Ascending aorta (tissue), 2 donors: ENCODE results near the gene CD247. TPM values are rescaled to one million over a fixed set of nuclear protein-coding genes. Genes with fewer than 3 reads are reported as not detected.

ENCODE experiments used
- DNase-seq, 2 donors: peaks; one replicate each; pipeline ENCODE4 v3.0.0-alpha.2; 2019; ENCODE audit warnings: low spot score in 2 of 2
- H3K27ac ChIP-seq, 2 donors: fragments of 200-600 bp; sonication (generic); one replicate each; pipeline ENCODE4 v1.5.1; 2016 to 2017; ENCODE audit warnings: mild to moderate bottlenecking in 1 of 2
- H3K27me3 ChIP-seq: fragments of 200-600 bp; sonication (generic); one replicate; pipeline ENCODE4 v1.5.1; 2017
- H3K36me3 ChIP-seq, 2 donors: fragments of 200-600 bp; sonication (generic); one replicate each; pipeline ENCODE4 v1.5.1; 2016
- H3K4me1 ChIP-seq, 2 donors: fragments of 200-600 bp; sonication (generic); one replicate each; pipeline ENCODE4 v1.5.1; 2016 to 2017; ENCODE audit warnings: mild to moderate bottlenecking in 1 of 2
- H3K4me3 ChIP-seq, 2 donors: fragments of 200-600 bp; sonication (generic); one replicate each; pipeline ENCODE4 v1.5.1; 2016 to 2017; ENCODE audit warnings: mild to moderate bottlenecking in 1 of 2
- H3K9me3 ChIP-seq, 2 donors: fragments of 200-600 bp; sonication (generic); one replicate each; pipeline ENCODE4 v1.5.1; 2016
- CTCF ChIP-seq, 3 experiments: fragments of 200-600 bp in 2 of 3; fragments of 450-650 bp in 1 of 3; sonication (generic) in 2 of 3; IDR thresholded peaks; one replicate each; pipeline ENCODE4 v1.5.1; 2016 to 2019; ENCODE audit warnings: antibody characterized with exemption in 3 of 3, mild to moderate bottlenecking in 1 of 3, moderate library complexity in 1 of 3
- intact Hi-C: fragments of 100-400 bp; cut with DNase I; formaldehyde crosslinking; loops from one replicate; pipeline ENCODE4 v1.15.1; 2023
- total RNA-seq: library from RNA; depleted of rRNA; stranded (reverse); fragments of >200 nt; gene quantifications from one replicate; pipeline ENCODE4 v1.1.0, GENCODE V29; 2016

Gene CD247
- total RNA-seq, 1 donor from 2014 or later: 3.7 TPM

- Histone ChIP-seq H3K27ac (no peak overlapping the region), H3K27me3 (no peaks in the 10 kb centered on the region), H3K4me3 (no peak overlapping the region), H3K9me3 (no peaks in the 10 kb centered on the region), H3K4me1 (peaks cover 0 to 4% of the 10 kb centered on the region in 2 donors), H3K36me3 (peaks cover 18 to 46% of the 10 kb centered on the region in 2 donors)
- no peak for DNase-seq
- intact Hi-C loops: no loop called here
- no peak for TF ChIP-seq CTCF (IDR thresholded peaks at IDR 0.05)
Measured at GRCh38 chr1:167545349-167545748, 27.0 kb upstream of the CD247 start.

- no peaks in the 10 kb centered on the region for H3K9me3 ChIP-seq
- no peaks in the 10 kb centered on the region for H3K27me3 ChIP-seq
- peaks cover 0 to 4% of the 10 kb centered on the region in 2 donors for H3K4me1 ChIP-seq
- peaks cover 18 to 46% of the 10 kb centered on the region in 2 donors for H3K36me3 ChIP-seq
- no peak for DNase-seq
- intact Hi-C loops: no loop called here
- no peak overlapping the region for H3K4me3 ChIP-seq
- no peak overlapping the region for H3K27ac ChIP-seq
- no peak for TF ChIP-seq CTCF (IDR thresholded peaks at IDR 0.05)
Measured at GRCh38 chr1:167544447-167545093, 26.2 kb upstream of the CD247 start.

- TF ChIP-seq CTCF (IDR thresholded peaks at IDR 0.05): no peak
- intact Hi-C loops: no loop called here
- H3K4me1 ChIP-seq: peaks cover 0 to 4% of the 10 kb centered on the region in 2 donors
- H3K27me3 ChIP-seq: no peaks in the 10 kb centered on the region
- peaks cover 18 to 46% of the 10 kb centered on the region in 2 donors for H3K36me3 ChIP-seq
- no peaks in the 10 kb centered on the region for H3K9me3 ChIP-seq
- no peak for DNase-seq
- H3K4me3 ChIP-seq: no peak overlapping the region
- no peak overlapping the region for H3K27ac ChIP-seq
Measured at GRCh38 chr1:167543199-167543990, 25.1 kb upstream of the CD247 start.

DNA sequence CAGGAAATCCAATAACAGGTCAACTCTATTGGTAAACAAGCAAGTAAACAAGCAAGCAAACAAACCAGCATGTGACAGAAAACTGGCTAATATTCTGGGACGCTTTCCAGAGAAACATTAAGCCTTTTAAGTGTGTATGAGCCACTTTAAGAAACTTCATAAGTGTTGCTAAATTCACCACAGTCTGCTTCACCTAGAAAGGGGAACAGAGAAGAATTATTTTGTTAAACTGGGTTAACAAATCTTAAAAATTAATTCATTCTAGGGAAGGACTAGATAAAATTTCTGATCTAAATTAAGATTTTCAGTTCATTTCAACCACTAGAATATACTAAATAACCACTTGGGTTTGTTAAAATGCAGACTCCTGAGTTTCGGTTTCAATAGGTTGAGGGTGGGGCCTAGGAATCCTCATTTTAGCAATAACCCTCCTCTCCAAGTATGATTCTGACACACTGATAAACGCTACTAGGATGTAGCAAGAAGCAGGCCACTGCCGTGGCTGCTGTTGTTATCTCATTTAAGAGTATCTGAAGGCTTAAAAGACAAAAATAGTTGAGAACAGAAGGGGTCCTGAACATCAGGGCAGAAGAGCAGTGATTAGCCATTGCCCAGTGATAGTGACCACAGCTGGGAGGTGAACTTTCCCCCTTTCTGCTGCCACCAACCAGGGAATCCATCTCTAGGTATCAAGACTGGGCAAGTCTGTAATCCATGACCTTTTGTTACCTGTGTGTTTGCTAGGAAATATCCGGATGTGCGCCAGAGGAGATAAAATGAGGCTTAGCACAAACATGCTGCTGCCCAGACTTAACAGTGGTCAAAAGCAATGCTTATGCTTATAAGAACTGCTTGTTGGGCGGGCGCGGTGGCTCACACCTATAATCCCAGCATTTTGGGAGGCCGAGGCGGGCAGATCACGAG lies 24.0 kb upstream of the CD247 start:
- intact Hi-C loops: no loop called here
- peaks cover 18 to 46% of the 10 kb centered on the region in 2 donors for H3K36me3 ChIP-seq
- no peaks in the 10 kb centered on the region for H3K27me3 ChIP-seq
- no peaks in the 10 kb centered on the region for H3K9me3 ChIP-seq
- H3K4me1 ChIP-seq: no peaks in the 10 kb centered on the region
- no peak overlapping the region for H3K4me3 ChIP-seq
- DNase-seq: no peak
- no peak overlapping the region for H3K27ac ChIP-seq
- TF ChIP-seq CTCF (IDR thresholded peaks at IDR 0.05): no peak

GRCh38 chr1:167541610-167542009 lies 23.3 kb upstream of the CD247 start:
- no peaks in the 10 kb centered on the region for H3K4me1 ChIP-seq
- H3K36me3 ChIP-seq: peaks cover 15 to 43% of the 10 kb centered on the region in 2 donors
- no peaks in the 10 kb centered on the region for H3K27me3 ChIP-seq
- H3K27ac ChIP-seq: no peak overlapping the region
- intact Hi-C loops: no loop called here
- H3K9me3 ChIP-seq: no peaks in the 10 kb centered on the region
- no peak for DNase-seq
- H3K4me3 ChIP-seq: no peak overlapping the region
- TF ChIP-seq CTCF (IDR thresholded peaks at IDR 0.05): no peak
